HG03571 (cell line): Measurements from ENCODE around the gene RTKN2.
"Not testable (repeated sequence)": the region's sequence is repeated elsewhere in the genome, so short reads cannot be mapped to it uniquely, and the experiment has no call there.

Source experiments
- ATAC-seq: cut with Tn5 transposase; IDR thresholded peaks from one replicate; pipeline ENCODE4 v1.9.1; 2021; ENCODE audit not compliant: unreplicated experiment

The RTKN2 gene, protein sequence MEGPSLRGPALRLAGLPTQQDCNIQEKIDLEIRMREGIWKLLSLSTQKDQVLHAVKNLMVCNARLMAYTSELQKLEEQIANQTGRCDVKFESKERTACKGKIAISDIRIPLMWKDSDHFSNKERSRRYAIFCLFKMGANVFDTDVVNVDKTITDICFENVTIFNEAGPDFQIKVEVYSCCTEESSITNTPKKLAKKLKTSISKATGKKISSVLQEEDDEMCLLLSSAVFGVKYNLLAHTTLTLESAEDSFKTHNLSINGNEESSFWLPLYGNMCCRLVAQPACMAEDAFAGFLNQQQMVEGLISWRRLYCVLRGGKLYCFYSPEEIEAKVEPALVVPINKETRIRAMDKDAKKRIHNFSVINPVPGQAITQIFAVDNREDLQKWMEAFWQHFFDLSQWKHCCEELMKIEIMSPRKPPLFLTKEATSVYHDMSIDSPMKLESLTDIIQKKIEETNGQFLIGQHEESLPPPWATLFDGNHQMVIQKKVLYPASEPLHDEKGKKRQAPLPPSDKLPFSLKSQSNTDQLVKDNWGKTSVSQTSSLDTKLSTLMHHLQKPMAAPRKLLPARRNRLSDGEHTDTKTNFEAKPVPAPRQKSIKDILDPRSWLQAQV

GRCh38 chr10:62268399-62269114, at the start of gene RTKN2:
Gene RTKN2, minus strand, starts transcription at chr10:62268844. Its CDS starts 234 bp downstream, at chr10:62268610.
- peak; percentile 49 for ATAC-seq

DNA sequence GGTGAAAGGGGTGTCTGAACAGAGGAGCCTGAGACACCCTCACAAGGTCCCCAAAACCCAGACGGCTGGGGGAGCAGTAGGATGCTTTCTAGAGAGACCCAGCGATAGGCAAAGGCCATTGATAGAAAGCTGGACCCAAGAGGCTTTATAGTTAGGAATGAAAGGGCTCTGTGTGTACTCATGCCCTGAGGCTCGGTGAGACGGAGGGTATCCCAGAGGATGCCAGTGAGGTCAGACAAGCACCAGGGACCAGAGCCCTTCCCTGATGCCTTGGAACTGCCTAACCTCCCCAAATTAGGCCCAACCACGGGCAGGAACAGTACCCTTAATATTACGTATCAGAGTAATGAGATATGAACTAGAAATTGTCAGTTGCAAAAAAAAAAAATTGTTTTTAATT, 48.6 kb upstream of the RTKN2 start:
- ATAC-seq: no peak

GRCh38 chr10:62309254-62309653, 40.6 kb upstream of the RTKN2 start:
- no peak for ATAC-seq

DNA sequence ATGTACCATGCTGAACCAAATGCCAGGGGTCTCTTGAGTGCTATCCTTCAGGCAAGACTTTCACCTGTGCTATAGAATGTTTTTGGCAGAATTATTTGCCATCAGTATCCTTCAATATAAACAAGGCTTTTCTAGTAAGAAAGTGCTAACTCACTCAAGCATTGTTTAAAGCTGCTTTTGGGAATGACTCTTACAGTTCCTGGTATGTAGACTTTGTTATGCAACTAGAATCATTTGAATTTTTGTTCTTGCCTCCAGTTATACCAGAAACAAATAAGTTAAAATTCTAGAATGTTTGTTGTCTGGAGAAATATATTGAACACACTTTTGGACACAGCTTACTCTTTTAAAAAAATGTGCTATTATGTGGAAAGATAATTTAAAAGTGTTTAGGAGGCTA, 39.5 kb upstream of the RTKN2 start:
- no peak for ATAC-seq

DNA sequence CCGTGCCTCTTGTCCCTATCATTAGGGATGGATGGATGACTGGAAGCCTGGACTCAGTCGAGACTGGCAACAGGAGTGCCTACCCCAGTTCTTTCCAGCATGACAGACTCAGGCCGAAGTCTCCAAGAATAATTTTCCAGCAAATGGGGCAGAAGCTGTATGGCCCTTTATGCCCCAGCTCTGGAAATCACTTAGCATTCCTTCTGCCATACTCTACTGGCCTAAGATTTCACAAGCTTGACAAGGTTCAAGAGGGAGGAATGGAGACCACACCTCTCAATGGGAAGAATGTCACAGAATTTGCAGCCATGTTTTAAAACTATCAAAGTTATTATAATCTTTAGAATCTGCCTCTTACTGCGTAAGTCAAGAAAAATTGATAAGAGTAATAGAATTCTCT, 39.0 kb upstream of the RTKN2 start:
- ATAC-seq: no peak

DNA sequence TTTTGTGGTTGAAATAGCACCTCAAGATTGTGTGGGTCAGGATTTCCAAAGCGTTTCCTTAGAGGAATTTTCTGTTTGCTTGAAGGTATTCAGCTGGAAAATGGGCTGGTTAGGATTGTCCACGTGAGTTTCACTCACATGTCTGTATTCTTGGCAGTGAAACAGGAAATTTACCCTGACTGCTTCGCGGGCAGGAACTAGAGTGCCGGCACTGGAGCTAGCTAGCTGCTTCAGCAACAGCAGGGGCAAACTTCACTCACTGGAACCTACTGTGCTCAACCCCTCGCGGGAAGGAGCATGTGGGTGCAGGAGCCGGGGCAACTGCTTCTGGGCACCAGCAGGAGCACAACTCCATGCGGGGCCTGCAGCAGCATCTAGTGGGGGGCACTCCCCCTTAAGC, 38.0 kb upstream of the RTKN2 start:
- no peak for ATAC-seq

GRCh38 chr10:62305813-62306212, 37.2 kb upstream of the RTKN2 start:
- no peak for ATAC-seq

GRCh38 chr10:62303922-62304321, 35.3 kb upstream of the RTKN2 start:
- ATAC-seq: no peak

- no peak for ATAC-seq
Measured at GRCh38 chr10:62302760-62303159, 34.1 kb upstream of the RTKN2 start.

- no peak for ATAC-seq
Measured at GRCh38 chr10:62297857-62298256, 29.2 kb upstream of the RTKN2 start.

DNA sequence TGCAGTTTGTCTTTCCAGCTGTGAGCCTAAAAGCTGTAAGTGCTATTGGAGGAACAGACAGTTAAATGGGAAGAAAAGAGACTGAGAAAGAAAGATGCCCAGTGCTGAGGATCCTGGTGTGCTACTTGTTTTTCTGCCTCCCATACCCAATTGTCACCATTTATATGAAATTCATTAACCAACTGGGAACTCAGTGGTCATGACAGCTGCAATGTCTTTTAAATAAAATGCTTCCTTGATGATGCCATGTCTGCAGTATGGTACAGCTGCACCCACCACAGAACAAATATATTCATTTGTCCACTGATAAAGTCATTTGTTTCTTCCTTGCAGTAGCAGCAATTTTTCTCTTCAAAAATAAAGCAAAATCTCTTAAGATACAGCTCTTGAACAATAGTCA, 15.6 kb upstream of the RTKN2 start:
- no peak for ATAC-seq

GRCh38 chr10:62281348-62281747, 12.7 kb upstream of the RTKN2 start:
- not testable (repeated sequence) for ATAC-seq

DNA sequence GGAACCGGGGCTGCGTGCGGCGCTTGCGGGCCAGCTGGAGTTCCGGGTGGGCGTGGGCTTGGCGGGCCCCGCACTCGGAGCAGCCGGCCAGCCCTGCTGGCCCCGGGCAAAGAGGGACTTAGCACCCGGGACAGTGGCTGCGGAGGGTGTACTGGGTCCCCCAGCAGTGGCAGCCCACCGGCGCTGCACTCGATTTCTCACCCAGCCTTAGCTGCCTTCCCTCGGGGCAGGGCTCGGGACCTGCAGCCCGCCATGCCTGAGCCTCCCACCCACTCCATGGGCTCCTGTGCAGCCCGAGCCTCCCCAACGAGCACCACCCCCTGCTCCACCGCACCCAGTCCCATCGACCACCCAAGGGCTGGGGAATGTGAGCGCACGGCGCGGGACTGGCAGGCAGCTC, 11.7 kb upstream of the RTKN2 start:
- not testable (repeated sequence) for ATAC-seq

DNA sequence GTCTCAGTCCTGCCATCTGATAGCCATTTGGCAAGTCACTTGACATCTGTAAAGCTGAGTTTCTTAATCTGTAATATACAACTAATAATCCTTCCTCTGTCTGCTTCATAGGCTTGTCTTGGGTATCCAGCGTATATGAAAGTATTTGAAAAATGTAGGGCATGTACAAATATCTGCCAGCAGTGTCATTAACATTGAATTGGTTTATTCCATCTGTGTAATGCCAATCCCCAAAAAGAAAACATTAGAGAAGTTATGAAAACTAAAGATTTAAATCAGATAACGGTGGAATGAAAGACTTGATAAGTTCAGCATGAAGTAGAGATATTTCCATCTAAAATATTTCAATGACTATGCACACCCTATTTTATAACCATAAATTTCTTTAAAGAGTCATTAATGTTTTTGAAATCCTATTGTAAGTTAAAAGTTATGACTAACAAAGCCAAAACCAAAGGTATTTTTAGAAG, 9.8 kb upstream of the RTKN2 start:
- ATAC-seq: no peak

- no peak for ATAC-seq
Measured at GRCh38 chr10:62277971-62278370, 9.3 kb upstream of the RTKN2 start.

GRCh38 chr10:62270020-62270419, 1.4 kb upstream of the RTKN2 start:
- ATAC-seq: no peak

- no peak for ATAC-seq
Measured at GRCh38 chr10:62268027-62268398, 631 bp downstream of the RTKN2 start.

- ATAC-seq: no peak
Measured at GRCh38 chr10:62266611-62267010, 2.0 kb downstream of the RTKN2 start.

GRCh38 chr10:62266147-62266546, 2.5 kb downstream of the RTKN2 start:
- no peak for ATAC-seq

GRCh38 chr10:62264702-62265436, 3.8 kb downstream of the RTKN2 start:
- ATAC-seq: peak; percentile 63

- ATAC-seq: no peak
Measured at GRCh38 chr10:62264126-62264525, 4.5 kb downstream of the RTKN2 start.
